Measurements from ENCODE around the gene LDLRAD3.

Gene LDLRAD3

DNA sequence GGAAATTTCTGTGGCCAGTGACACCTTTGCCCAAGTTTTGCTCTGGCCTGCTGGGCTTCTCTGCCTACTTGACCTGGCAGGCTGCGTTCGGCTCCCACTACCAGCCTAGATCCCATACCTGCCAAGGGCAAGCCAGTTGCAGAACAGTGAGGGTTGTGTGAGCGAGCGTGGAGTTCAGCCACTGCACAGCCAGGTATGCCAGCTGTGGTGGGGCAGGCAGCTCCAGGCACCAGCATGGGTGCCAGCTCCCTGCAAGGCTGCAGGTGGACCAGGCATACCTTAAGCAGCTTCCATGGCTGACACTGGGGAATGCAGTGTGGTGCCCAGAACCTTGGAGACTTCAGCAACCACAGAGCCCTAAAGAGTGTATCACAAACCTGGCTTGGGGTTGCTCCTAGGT, 133.5 kb downstream of the LDLRAD3 start:
- no peak for DNase-seq (ENCODE audit: low read depth in 2 of 2)

DNA sequence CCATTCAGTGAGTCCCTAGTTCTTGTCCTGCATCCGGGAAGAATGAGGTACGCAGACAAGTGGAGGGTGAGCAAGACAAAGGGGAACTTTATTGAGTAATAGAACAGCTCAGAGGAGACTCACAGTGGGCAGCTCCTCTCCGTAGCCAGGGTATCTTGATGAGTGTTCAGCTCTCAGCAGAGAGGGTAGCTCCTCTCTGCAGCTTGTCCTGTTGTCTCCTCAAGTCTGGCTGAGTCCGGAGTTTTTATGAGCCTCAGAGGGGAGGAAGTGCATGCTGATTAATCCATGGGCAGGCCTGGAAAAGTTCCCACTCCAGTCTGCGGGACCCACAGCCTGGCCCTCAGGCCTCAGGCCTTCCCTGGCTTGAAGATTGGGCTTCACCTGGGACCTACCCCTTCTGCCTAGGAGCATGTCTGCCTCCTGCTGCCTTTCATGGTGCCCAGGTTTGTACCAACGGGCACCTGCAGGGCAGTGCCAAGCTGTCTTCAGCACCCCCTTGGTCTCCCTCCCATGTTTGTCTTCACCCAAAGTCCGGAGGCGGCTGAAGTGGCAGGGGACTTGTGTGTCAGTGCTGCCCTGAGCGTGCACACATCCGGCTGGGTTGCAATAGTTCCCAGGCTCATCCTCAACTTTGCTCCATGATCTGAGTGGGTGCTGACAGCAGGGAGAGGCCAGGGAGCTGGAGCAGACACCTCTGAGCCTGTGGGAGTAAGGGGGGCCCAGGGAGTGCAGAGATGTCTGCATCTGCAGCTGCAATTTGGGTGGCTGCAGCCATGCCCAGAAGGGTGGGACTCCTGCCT, 134.2 kb downstream of the LDLRAD3 start:
- DNase-seq (ENCODE audit: low read depth in 2 of 2) = no peak

DNA sequence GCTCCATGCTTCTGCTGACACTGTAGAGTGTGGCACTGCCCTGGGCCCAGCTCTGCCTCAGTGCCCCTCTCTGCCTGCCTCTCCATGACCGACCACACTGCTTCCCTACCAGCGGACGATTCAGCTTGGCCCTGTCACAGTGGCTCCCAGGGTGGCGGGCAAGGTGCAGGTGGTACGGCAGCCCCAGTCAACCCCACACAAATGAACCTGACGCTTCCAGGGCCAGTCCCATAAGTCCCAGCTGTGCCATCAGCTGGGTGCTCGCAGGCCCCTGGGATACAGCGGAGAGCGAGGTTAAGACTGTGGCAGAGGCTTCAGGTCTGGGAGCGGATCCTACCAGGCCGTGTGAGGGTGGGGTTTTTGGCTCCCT, 134.8 kb downstream of the LDLRAD3 start:
- no peak for DNase-seq (ENCODE audit: low read depth in 2 of 2)

DNA sequence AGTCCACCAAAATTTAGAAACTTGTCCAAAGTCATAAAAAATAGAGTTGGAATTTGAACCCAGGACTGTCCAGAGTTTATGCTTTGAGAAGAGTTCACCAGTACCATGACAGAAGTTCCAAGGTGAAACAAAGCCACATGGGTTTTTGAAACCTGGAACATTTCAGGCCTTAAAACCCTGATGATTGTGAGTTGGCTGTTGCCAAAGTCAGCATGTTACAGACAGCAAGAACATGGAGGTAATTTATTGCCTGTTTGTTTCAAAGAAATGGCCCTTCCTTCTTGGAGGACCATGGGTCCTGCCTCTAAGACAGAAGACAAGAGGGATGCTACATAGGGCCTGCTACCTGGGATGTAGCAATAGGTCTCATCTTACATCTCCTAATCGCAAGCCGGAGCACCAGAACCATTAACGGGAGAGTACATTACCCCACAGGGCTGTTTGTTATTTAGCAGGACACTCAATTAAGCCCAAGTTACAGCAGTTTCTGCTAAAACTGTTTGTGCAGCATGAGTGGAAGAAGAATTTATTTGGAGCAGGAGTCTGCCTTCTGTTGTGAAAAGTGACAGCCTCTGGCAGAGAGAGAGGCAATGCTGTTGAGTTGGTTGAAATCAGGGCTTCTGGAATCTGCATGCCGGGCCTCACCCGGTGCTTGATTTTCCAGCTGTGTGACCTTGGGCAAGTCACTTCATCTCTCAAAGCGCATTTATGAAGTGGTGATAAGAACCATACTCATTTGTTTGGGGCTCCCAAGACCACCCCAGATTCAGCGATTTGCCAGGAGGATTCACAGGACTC, 136.2 kb downstream of the LDLRAD3 start:
- no peak for DNase-seq (ENCODE audit: low read depth in 2 of 2)

DNA sequence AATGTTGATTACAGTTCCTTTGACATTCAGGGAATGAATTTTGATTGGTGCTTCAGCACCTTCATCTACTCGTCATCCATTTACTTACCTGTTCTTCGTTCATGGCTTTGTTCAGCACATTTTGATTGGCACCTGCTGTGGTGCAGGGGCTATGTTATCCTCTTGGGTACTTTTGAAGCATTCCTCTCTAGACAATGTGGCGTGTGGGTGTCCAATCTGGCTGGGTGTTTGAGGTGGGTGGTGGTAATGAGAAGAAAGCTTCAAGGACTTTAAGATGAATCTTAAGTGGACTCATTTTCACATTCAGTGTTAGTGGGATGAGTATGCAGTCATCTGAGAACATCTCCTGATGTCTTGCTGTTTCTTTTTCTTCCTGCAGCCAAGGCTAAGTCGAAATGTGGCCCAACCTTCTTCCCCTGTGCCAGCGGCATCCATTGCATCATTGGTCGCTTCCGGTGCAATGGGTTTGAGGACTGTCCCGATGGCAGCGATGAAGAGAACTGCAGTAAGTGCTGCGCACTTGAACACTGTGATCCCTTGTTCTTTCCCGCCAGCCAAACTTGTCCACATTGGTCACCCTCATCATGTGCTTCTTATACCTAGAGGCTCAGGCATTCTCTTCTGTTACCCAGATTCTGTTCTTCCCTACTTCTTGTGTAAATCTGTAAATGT, 137.5 kb downstream of the LDLRAD3 start:
- no peak for DNase-seq (ENCODE audit: low read depth in 2 of 2)

DNA sequence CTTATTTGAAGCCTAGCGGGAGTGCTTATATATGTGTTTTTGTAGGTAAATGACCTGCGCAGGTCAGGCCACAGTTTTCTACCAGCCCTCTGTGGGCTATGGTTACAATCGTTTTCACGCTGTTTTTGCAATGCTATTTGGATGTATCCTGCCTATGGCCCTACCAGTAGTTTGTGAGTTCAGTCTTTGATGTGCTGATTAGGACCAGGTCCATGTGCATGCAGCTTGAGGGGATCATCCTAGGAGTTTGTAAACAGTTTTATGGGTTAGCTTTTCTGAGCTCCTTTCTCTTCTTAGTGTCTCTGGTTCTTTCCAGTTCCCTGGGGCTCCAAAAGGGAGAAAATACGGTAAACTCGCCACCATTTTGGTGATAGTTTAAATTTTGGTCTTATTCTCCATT, 142.5 kb downstream of the LDLRAD3 start:
- no peak for DNase-seq (ENCODE audit: low read depth in 2 of 2)

DNA sequence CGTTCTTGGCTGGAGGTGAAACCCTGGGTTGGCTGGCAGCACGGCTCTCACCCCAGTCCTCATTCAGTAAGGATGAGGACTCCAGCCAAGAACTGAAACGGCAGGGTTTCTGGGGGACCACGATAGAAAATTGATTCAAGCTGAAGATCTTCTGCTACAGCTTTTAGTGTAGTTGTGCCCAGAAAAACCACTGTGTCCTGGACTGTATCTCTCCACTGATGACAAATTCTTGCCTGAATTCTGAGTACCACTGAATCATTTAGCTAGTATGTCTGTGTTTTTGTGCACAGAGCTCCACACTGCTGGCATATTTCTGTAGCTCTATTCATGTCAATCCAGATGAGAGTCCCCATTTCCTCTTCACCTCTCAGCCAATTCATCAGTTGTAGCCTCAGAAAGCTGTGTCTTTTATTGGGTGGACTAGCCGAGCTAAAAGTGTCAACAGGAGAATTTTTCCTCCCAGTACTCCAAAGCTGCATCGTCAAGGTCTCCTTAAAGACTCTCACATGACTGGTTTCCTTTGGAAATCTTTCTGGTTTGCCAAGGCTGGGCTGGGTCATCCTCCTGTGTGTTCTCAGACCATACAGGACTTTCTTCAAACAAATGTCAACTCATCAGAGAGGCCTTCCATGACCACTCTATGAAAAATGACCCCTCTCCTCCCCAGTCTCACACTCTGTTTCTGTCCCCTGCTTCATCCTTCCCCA, 144.6 kb downstream of the LDLRAD3 start:
- no peak for DNase-seq (ENCODE audit: low read depth in 2 of 2)

DNA sequence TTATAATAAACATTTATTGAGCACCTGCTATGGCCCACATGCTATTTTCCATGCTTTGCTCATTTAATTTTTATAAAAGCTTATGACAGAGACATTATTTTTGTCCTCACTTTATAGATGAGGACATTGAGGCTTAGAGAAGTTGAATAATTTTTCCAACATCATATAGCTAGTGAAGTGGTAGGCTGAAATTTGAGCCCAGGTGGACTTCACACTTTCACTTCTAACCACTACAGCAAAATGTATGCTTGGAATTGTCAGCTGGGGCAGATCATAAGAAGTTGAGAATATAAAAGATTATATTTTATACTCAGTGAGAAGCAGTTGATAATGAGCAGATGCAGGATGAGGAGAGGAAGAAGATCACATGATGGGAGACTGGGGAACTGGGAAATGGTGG, 146.1 kb downstream of the LDLRAD3 start:
- no peak for DNase-seq (ENCODE audit: low read depth in 2 of 2)

DNA sequence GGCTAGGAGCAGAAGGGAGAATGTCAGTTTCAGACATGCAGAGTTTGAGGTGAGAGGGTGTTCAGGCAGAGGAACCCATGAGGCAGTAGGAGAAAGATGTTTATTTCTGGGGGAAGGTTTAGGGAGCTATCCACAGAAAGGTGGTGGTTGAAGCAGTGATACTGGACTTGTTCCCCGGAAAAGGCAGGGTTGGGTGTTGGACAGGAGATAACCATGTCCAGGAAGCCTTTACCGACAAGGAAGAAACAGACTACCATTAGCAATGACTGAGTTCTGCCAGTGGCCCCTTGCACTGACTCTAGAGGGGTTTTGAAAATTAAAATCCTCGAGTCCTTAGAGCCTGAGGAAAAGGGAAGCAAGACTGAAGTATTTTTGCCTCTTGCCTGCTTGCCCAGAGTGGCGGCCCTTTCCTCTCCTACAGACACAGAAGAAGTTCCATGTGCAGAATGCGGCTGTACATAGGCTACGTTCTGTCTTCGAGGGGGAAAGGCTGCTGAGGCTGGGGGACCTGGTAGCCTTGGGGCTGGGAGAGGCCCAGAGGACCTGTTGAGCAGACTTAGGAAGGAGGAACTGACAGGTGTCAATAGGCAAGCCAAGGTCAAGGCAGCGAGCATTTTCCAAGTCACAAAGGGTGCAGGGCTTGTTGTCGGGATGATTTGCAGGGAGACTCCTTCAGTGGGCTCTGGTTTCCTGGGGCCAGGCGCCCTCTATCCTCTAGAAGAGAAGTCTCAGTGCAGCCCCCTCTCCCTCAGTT, 146.7 kb downstream of the LDLRAD3 start:
- no peak for DNase-seq (ENCODE audit: low read depth in 2 of 2)

DNA sequence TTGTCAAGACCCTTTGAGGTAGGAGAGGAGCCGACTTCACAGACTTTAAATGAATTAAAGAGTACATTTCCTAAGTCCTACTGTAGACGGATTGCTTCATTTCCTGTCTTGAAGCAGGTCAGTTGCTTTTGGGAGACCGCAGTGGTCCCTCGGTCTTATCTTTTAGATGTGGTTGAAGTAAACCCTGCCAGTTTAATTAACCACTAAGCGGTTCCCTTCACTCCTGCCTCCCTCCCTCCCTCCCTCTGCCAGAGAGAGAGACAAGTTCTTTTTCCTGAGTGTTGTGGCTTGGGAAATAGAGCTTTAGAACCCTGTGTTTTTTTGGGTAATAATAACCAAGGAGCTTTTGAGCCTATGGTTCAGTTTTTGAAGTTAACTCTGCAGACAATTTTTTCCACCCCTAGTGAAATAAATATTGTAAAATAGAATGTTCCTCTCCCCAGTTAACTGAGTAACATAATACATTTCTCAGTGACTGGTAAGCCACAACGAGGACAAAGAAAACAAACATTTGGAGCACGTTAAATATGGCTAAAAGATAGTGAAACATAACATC, 147.5 kb downstream of the LDLRAD3 start:
- no peak for DNase-seq (ENCODE audit: low read depth in 2 of 2)

DNA sequence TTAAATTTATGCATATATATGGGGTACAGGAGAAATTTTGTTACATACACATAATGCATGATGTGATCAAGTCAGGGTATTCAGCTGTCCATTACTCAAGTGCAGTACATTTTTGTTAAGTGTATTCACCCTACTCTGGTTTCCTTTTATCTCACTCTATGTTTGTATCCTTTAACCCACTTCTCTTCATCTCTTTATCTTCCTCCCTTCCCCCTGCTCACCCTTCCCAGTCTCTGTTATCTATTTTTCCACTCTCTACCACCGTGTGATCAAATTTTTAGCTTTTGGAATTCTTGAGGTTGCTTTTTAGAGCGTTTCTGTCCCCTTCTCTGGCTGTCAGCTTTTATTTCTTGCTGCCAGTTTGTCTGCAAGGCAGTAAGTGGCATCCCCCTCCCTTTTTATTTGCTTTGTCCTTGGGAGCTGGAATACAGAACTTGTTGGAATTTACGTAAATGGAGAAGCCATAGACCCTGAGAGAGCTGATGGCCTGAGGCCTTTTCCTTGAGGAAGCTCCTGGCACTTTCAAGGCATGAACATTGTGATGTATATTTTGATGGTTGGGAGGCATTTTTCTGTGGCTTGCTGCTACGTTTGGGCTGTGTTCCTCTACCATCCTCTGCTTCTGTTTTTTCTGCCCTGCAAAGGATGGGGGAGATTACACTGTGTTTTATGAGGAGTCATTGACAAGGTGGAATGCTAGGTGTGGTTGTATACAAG, 148.6 kb downstream of the LDLRAD3 start:
- no peak for DNase-seq (ENCODE audit: low read depth in 2 of 2)

DNA sequence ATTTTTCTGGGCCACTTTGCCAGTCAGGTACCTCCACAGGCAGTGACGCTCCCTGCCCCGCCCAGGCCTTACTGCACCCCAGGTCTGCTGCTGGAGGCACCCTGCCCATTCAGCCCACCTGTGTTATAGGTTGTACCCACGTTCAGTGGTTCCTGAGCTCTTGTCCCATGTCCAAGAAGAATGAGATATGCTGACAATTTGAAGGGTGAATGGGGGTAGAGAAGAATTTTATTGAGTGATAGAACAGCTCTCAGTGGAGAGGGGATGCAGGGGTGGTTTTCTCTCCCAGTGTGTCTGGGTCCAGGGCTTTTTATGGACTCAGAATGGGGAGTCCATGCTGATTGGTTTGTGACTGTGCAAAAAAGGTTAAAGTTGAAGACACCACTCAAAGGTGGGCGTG, 149.7 kb downstream of the LDLRAD3 start:
- no peak for DNase-seq (ENCODE audit: low read depth in 2 of 2)

DNA sequence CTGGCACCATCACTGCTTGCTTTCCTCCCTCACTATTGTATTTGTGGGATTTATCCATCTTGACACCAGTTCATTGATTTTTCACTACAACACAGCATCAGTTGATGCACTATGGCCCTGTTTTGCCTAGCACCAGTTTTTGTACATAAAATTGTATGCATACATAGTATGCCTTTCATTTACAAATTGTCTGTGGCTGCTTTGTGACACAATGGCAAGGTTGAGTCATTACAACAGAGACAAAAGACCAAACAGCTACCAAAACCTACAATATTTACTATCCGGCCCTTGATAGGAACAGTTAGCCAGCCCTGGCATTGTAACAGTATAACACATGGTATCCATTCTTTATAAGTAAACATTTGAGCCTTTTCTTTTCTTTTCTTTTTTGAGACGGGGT, 150.3 kb downstream of the LDLRAD3 start:
- no peak for DNase-seq (ENCODE audit: low read depth in 2 of 2)

DNA sequence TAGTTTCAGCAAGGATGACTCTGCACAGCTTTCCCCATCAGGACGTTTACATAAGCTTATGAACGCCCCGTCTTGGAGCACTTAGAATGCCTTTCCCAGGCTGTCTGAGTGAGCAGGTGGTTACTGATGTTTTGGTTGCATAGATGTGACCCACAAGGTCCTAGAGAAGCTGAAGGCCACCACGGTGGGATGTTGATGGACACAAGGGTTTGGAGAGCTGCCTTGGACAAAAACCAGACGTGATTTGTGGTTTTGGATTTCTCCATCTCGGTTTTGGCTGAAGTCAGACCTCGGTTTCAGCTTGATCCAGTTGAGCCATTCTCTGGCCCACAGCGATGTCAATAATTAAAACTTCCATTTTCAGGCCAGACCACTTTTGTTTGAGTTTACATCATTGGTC, 151.9 kb downstream of the LDLRAD3 start:
- DNase-seq (ENCODE audit: low read depth in 2 of 2) = no peak

DNA sequence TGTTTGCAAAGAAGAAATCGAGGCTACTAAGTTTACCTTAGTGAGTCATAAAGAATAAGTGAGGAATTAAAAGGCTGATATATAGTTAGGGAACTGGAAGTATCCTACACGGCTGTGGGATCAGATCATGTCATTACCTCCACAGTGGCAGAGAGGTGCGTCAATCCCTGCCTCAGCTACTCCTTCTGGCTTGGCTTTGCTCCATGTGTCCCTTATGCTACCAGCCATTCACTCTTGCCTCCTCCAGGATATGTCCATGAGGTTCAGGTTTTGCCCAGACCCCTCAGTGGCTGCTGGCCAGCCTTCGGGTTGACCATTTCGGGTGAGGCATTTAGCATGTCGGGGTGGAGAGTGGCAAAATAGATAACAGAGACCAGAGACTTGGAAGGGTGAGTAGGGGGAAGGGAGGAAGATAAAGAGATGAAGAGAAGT, 153.4 kb downstream of the LDLRAD3 start:
- DNase-seq (ENCODE audit: low read depth in 2 of 2) = no peak

DNA sequence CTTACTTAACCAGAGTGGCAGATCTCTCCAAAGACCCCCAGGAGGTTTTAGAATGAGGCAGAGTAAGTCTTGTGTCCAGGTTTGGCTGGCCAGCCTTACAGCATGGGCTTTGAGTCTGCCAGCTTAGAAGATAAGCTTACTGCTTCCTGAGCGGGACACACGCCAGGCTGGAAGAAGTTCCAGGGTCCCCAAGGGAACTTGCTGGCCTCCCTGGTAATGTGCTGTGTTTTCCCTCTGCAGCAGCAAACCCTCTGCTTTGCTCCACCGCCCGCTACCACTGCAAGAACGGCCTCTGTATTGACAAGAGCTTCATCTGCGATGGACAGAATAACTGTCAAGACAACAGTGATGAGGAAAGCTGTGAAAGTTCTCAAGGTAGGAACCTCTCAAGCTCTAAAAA, 154.2 kb downstream of the LDLRAD3 start:
- no peak for DNase-seq (ENCODE audit: low read depth in 2 of 2)

DNA sequence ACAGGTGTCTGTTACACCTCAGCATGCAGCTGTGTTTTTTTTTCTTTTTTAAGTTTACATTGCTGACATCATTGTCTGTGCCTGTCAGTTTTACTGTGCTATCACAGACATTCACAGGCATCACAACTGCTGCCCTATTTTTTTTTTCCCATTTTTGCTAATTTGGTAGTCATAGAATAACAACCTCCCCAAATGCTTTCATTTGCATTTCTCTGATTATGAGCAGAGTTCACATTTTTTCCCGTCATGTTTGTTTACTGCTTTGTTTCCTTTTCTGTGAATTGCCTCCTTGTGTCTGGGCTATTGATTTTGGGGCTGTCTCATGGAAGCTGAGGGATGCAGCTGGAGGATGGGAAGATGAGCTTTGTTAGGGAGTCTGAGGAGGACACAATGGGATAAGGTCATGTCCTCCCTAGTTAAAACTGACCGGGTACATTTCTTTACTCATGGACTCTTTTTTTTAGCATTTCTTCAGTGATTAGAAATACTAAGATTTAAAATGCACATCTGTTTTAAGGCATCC, 155.1 kb downstream of the LDLRAD3 start:
- no peak for DNase-seq (ENCODE audit: low read depth in 2 of 2)

DNA sequence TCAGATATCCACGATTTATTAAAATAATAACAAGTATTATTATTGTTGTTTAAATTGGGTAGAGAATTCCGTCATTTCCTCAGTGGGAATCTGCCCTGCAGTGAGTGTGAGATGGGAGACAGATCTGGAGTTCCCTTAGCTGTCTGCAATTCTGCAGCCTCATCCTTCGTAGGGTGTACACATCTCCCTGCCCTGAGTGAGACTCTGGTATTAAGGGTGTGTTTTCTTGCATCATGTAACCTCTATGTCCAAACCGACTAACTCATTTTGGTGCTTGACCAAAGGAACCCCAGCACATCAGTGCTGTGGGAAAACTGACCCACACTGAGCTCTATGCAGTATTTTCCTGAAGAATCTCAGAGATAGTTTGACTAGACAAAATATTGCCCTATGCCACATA, 157.6 kb downstream of the LDLRAD3 start:
- no peak for DNase-seq (ENCODE audit: low read depth in 2 of 2)

DNA sequence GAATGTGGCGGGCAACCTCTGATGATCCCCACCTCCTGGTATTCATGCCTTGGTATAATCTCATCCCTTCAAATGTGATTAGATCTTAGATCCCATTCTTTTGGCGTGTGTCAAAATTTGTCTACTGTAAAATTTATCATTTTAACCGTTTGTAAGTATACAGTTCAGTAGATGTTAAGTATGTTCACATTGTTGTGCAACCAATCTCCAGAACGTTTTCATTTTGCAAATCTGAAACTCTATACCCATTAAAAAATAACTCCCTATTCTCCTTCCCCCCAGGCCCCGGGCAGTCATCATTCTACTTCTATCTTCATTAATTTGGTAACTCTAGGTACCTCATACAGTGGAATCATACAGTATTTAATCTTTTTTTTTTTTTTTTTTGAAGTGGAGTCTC, 159.0 kb downstream of the LDLRAD3 start:
- DNase-seq (ENCODE audit: low read depth in 2 of 2) = no peak

DNA sequence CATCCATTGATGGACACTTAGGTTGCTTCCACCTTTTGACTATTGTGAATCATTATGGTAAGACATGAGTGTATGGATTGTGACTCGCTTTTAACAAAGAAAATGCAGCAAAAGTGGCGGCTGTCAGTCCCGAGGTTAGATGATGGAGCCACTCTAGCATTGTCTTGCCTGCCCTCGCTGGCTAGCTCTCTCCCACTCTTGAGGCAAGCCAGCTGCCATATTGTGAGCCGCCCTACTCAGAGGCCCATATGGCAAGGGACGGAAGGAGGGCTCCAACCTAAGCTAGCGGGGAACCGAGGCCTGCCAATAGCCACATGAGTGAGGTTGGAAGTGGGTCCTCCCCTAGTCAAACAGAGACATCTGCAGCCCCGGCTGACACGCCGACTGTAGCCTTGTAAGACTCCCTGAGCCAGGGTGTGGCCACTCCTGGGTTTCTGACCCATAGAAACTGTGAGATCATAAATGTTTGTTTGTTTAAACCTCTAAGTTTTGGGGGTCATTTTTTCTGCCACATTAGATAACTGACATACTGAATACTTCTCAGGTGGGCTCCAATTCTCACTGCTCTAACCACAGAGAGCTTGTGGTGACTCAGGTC, 160.2 kb downstream of the LDLRAD3 start:
- no peak for DNase-seq (ENCODE audit: low read depth in 2 of 2)
